H1 (cell line): ENCODE results near the gene GATC. TPM values are rescaled to one million over a fixed set of nuclear protein-coding genes. Genes with fewer than 3 reads are reported as not detected.

Experiments
- CTCF ChIA-PET: fragments of 300-600 bp; sonication (Branson Sonifier 250); formaldehyde crosslinking; loops from one replicate; lab custom pipeline; 2021; ENCODE audit not compliant: partially characterized antibody; lab: Charles Lee
- POLR2A ChIA-PET: fragments of 300-600 bp; sonication (Branson Sonifier 250); formaldehyde crosslinking; loops from one replicate; lab custom pipeline; 2021; ENCODE audit warnings: inconsistent platforms; ENCODE audit not compliant: partially characterized antibody; lab: Charles Lee
- DNase-seq, 2 experiments: peaks; one replicate each; pipeline versions ENCODE4 v3.0.0 to v3.0.0-alpha.2; 2010 to 2022; ENCODE audit warnings: low spot score in 2 of 2, low read depth in 1 of 2, mixed read lengths in 1 of 2
- FAIRE-seq: peaks from 2 replicates; lab custom pipeline; 2011; peaks lifted over from hg19 to GRCh38; lab: Jason Lieb, UNC
- H2AFZ ChIP-seq: 2 replicates; pipeline ENCODE4 v1.8.1; 2012; ENCODE audit warnings: low read length, inconsistent platforms
- H2AK5ac ChIP-seq: 2 replicates; pipeline ENCODE4 v1.6.1; 2013; ENCODE audit warnings: low read depth, low read length
- H2BK120ac ChIP-seq: replicated peaks from 2 replicates; pipeline ENCODE3; 2013; ENCODE audit warnings: low read depth, low read length, inconsistent platforms
- H2BK12ac ChIP-seq: 2 replicates; pipeline ENCODE4 v1.6.1; 2013; ENCODE audit warnings: low read depth, low read length
- H2BK15ac ChIP-seq: 2 replicates; pipeline ENCODE4 v1.6.1; 2013; ENCODE audit warnings: low read length
- H2BK20ac ChIP-seq: 2 replicates; pipeline ENCODE4 v1.6.1; 2013; ENCODE audit warnings: low read length
- H2BK5ac ChIP-seq: 2 replicates; pipeline ENCODE4 v1.6.1; 2013; ENCODE audit warnings: low read depth, low read length
- H3K14ac ChIP-seq: 2 replicates; pipeline ENCODE4 v1.6.1; 2013; ENCODE audit warnings: inconsistent platforms; ENCODE audit not compliant: insufficient read length
- H3K18ac ChIP-seq: 2 replicates; pipeline ENCODE4 v1.6.1; 2013; ENCODE audit warnings: low read length; ENCODE audit errors: extremely low read depth
- H3K23ac ChIP-seq: 2 replicates; pipeline ENCODE4 v1.6.1; 2013; ENCODE audit warnings: inconsistent platforms; ENCODE audit not compliant: insufficient read length
- H3K23me2 ChIP-seq: 2 replicates; pipeline ENCODE4 v1.6.1; 2013; ENCODE audit warnings: low read depth, low read length
- H3K27ac ChIP-seq: 2 replicates; pipeline ENCODE4 v1.6.1; 2011; ENCODE audit warnings: low read depth, low read length, inconsistent platforms
- H3K27me3 ChIP-seq, 4 experiments: replicated peaks in 1 of 4; 1 replicate in 1 of 4; 2 replicates in 3 of 4; pipeline versions ENCODE4 v1.6.1 to v1.8.1; 2011 to 2013; ENCODE audit warnings: low read length in 3 of 4, mild to moderate bottlenecking in 3 of 4, inconsistent platforms in 2 of 4, mixed read lengths in 2 of 4, moderate library complexity in 1 of 4; ENCODE audit not compliant: control insufficient read depth in 3 of 4, insufficient read depth in 3 of 4; ENCODE audit errors: extremely low read depth in 1 of 4
- H3K36me3 ChIP-seq, 4 experiments: 2 replicates each; pipeline versions ENCODE4 v1.6.1 to v1.8.1; 2011 to 2013; ENCODE audit warnings: mild to moderate bottlenecking in 4 of 4, low read length in 3 of 4, moderate library complexity in 2 of 4, control low read depth in 1 of 4, inconsistent platforms in 1 of 4; ENCODE audit not compliant: insufficient read depth in 4 of 4, control insufficient read depth in 2 of 4
- H3K4ac ChIP-seq: replicated peaks from 2 replicates; pipeline ENCODE3; 2013; ENCODE audit warnings: low read length, low read depth, mixed read lengths, inconsistent platforms; ENCODE audit not compliant: insufficient read length
- H3K4me1 ChIP-seq, 4 experiments: replicated peaks in 1 of 4; 1 replicate in 1 of 4; 2 replicates in 3 of 4; pipeline versions ENCODE4 v1.6.1 to v1.8.1; 2011 to 2013; ENCODE audit warnings: low read length in 3 of 4, inconsistent platforms in 2 of 4, mixed read lengths in 1 of 4; ENCODE audit not compliant: insufficient read depth in 4 of 4, control insufficient read depth in 3 of 4
- H3K4me2 ChIP-seq, 2 experiments: 2 replicates each; pipeline versions ENCODE4 v1.6.1 to v1.8.1; 2011 to 2013; ENCODE audit warnings: low read depth in 2 of 2, low read length in 2 of 2, control low read depth in 1 of 2, inconsistent platforms in 1 of 2, mild to moderate bottlenecking in 1 of 2; ENCODE audit not compliant: insufficient read depth in 1 of 2
- H3K4me3 ChIP-seq, 4 experiments: fragments of 200-600, 300-600 bp in 1 of 4; sonication (generic), shearing (Covaris generic), sonication (Bioruptor Twin) in 1 of 4; 2 replicates each; pipeline versions ENCODE4 v1.5.1 to v1.8.1; 2011 to 2016; ENCODE audit warnings: low read length in 4 of 4, low read depth in 3 of 4, control low read depth in 2 of 4, inconsistent platforms in 2 of 4, mild to moderate bottlenecking in 2 of 4, mixed read lengths in 1 of 4, moderate library complexity in 1 of 4; ENCODE audit not compliant: insufficient read depth in 2 of 4; ENCODE audit errors: extremely low read depth in 1 of 4
- H3K56ac ChIP-seq: replicated peaks from 2 replicates; pipeline ENCODE3; 2013; ENCODE audit warnings: low read depth, mild to moderate bottlenecking, mixed read lengths, low read length, inconsistent platforms; ENCODE audit not compliant: insufficient read length
- H3K79me1 ChIP-seq: 2 replicates; pipeline ENCODE4 v1.6.1; 2013; ENCODE audit warnings: low read depth, low read length, control low read depth
- H3K79me2 ChIP-seq, 2 experiments: 2 replicates each; pipeline versions ENCODE4 v1.6.1 to v1.8.1; 2012 to 2013; ENCODE audit warnings: low read length in 2 of 2, mild to moderate bottlenecking in 2 of 2, inconsistent platforms in 1 of 2; ENCODE audit not compliant: insufficient read depth in 2 of 2, control insufficient read depth in 1 of 2
- H3K9ac ChIP-seq, 4 experiments: replicated peaks in 1 of 4; 1 replicate in 1 of 4; 2 replicates in 3 of 4; pipeline versions ENCODE4 v1.6.1 to v1.8.1; 2011 to 2013; ENCODE audit warnings: low read depth in 3 of 4, low read length in 3 of 4, control low read depth in 2 of 4, mild to moderate bottlenecking in 2 of 4, moderate library complexity in 2 of 4, inconsistent platforms in 1 of 4; ENCODE audit errors: extremely low read depth in 1 of 4
- H3K9me3 ChIP-seq, 2 experiments: 2 replicates each; pipeline versions ENCODE4 v1.6.1 to v1.8.1; 2012 to 2013; ENCODE audit warnings: mild to moderate bottlenecking in 2 of 2, moderate library complexity in 2 of 2, control low read depth in 1 of 2, inconsistent platforms in 1 of 2, low read depth in 1 of 2, low read length in 1 of 2, mixed read lengths in 1 of 2; ENCODE audit not compliant: insufficient read depth in 2 of 2
- H4K20me1 ChIP-seq, 2 experiments: replicated peaks in 1 of 2; 2 replicates each; pipeline versions ENCODE3 to v1.8.1; 2011 to 2013; ENCODE audit warnings: inconsistent platforms in 2 of 2, low read length in 2 of 2, mild to moderate bottlenecking in 1 of 2; ENCODE audit not compliant: insufficient read depth in 2 of 2, control insufficient read depth in 1 of 2
- H4K5ac ChIP-seq: 2 replicates; pipeline ENCODE4 v1.6.1; 2013; ENCODE audit warnings: low read length, low read depth, mixed read lengths, inconsistent platforms; ENCODE audit not compliant: insufficient read length
- H4K8ac ChIP-seq: 2 replicates; pipeline ENCODE4 v1.8.0; 2013; ENCODE audit warnings: mild to moderate bottlenecking, moderate library complexity, low read length, inconsistent platforms; ENCODE audit not compliant: insufficient read depth; ENCODE audit errors: extremely low read depth
- H4K91ac ChIP-seq: replicated peaks from 2 replicates; pipeline ENCODE3; 2013; ENCODE audit warnings: low read length, mixed read lengths, inconsistent platforms; ENCODE audit not compliant: insufficient read length
- BCL11A ChIP-seq, 2 experiments: IDR thresholded peaks; one replicate each; pipeline ENCODE4 v1.6.1; 2011; ENCODE audit warnings: low read depth in 2 of 2, low read length in 2 of 2, mild to moderate bottlenecking in 2 of 2
- KDM1A ChIP-seq: fragments of 200-600, 300-600 bp; sonication (generic); IDR thresholded peaks from 2 replicates; pipeline ENCODE4 v1.7.1; 2016; ENCODE audit warnings: mild to moderate bottlenecking, low read length, borderline replicate concordance
- MAFK ChIP-seq: IDR thresholded peaks from 2 replicates; pipeline ENCODE4 v1.6.1; 2012; ENCODE audit warnings: low read depth, mild to moderate bottlenecking, improper control_type of control experiment, low read length
- RAD21 ChIP-seq, 2 experiments: IDR thresholded peaks in 1 of 2; conservative IDR thresholded peaks in 1 of 2; 2 replicates each; pipeline ENCODE4 v1.6.1; 2011; ENCODE audit warnings: low read depth in 2 of 2, low read length in 2 of 2, improper control_type of control experiment in 1 of 2, inconsistent platforms in 1 of 2, mild to moderate bottlenecking in 1 of 2, moderate library complexity in 1 of 2
- RBBP5 ChIP-seq: IDR thresholded peaks from 2 replicates; pipeline ENCODE4 v1.7.1; 2012; ENCODE audit warnings: low read depth, mild to moderate bottlenecking, inconsistent platforms, low read length, moderate library complexity, borderline replicate concordance
- SAP30 ChIP-seq: fragments of 300-600 bp; sonication (generic); IDR thresholded peaks from 2 replicates; pipeline ENCODE4 v1.7.1; 2012; ENCODE audit warnings: low read length, moderate library complexity, mild to moderate bottlenecking, inconsistent platforms; ENCODE audit not compliant: insufficient read depth, insufficient replicate concordance
- TBP ChIP-seq: IDR thresholded peaks from 2 replicates; pipeline ENCODE4 v1.6.1; 2011; ENCODE audit warnings: low read depth, low read length, improper control_type of control experiment
- YY1 ChIP-seq: IDR thresholded peaks from 2 replicates; pipeline ENCODE4 v1.6.1; 2011; ENCODE audit warnings: low read depth, mild to moderate bottlenecking, low read length
- WGBS, 2 experiments: shearing (Covaris generic) in 1 of 2; methylation state at CpG; one replicate each; pipeline versions ENCODE4 v1.1.6 to v1.1.7; 2013 to 2015; ENCODE audit warnings: low lambda C conversion rate in 2 of 2, mixed read lengths in 2 of 2, inconsistent platforms in 1 of 2, low coverage in 1 of 2, missing lambda C conversion rate in 1 of 2; ENCODE audit not compliant: insufficient replicate concordance in 2 of 2, insufficient coverage in 1 of 2, insufficient read length in 1 of 2; ENCODE audit errors: extremely low coverage in 1 of 2, missing lambda C conversion rate in 1 of 2; 5-methylcytosine and 5-hydroxymethylcytosine counted together
- polyA plus RNA-seq, 7 experiments: library from polyadenylated mRNA; depleted of rRNA in 3 of 7; stranded (reverse) in 5 of 7; unstranded in 2 of 7; fragments of >200 nt in 5 of 7; fragments of 200-250 nt in 2 of 7; gene quantifications; 1 replicate in 5 of 7; 2 replicates in 1 of 7; 4 replicates in 1 of 7; pipeline versions ENCODE4 v1.2.1 to v1.2.3, GENCODE V29; 2011 to 2013; ENCODE audit warnings: missing spikeins in 2 of 7, mixed read lengths in 2 of 7
- total RNA-seq: library from RNA; stranded (reverse); fragmentation: NEBNext Ultra II Directional; extraction: Animal tissue kit (Norgen Biotek cat#: 25700); gene quantifications from 2 replicates; pipeline ENCODE4 v1.2.1, GENCODE V29; 2021
- TF ChIP-seq, protein P1 (sequence below), 3 experiments: IDR thresholded peaks; 1 replicate in 2 of 3; 2 replicates in 1 of 3; pipeline versions ENCODE4 v1.5.1 to v1.6.1; 2011; ENCODE audit warnings: low read length in 3 of 3, mild to moderate bottlenecking in 3 of 3, inconsistent platforms in 2 of 3, low read depth in 1 of 3, moderate library complexity in 1 of 3; ENCODE audit not compliant: insufficient read depth in 1 of 3; ENCODE audit errors: control extremely low read depth in 1 of 3

GATC gene
- total and polyA plus RNA-seq, 2 of the 8 experiments (the other 6 are each of a cell fraction or from before 2014, with no cell fraction given) = 13.2 to 30.4 TPM

DNA sequence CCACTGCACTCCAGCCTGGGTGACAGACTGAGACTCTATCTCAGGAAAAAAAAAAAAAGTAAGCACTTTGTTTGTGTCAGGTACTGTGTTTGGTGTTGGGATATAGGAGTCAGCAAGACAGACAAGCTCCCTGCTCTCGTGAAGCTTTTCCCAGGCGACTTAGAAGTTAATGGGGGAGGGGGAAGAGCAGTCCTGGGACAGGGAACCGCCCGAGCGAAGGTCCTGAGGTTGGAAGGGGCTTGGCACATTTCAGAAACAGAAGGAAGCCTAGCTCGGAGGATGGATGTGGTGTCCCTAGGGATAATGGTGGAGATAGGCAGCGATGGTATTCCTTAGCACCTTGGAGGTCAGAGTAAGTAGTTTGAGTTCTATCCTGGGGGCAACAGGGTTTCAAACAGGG, 16.9 kb upstream of the GATC start:
- Histone ChIP-seq H3K9me3 (peaks cover 0 to 3% of the 10 kb centered on the region in 2 experiments; a peak in 1 of 4 replicates), H3K18ac (no peak overlapping the region), H3K4me1 (peaks cover 0 to 6% (median 0%) of the 10 kb centered on the region in 4 experiments; a peak in 1 of 7 replicates), H3K4me2 (no peak overlapping the region), H2BK15ac (peak overlapping the region; percentile 92; the same call in 1 of the 2 replicates), H2BK12ac (peak overlapping the region; percentile 68; the same call in 1 of the 2 replicates), H3K9ac (no peak overlapping the region), H4K8ac (no peak overlapping the region), H4K5ac (no peak overlapping the region), H2AFZ (no peak overlapping the region), H3K79me2 (no peaks in the 10 kb centered on the region), H3K4me3 (no peak overlapping the region), H2BK120ac (no peak overlapping the region), H3K23me2 (no peaks in the 10 kb centered on the region), H2BK20ac (peak overlapping the region; percentile 55; the same call in 1 of the 2 replicates), H3K27ac (no peak overlapping the region), H3K27me3 (no peaks in the 10 kb centered on the region), H3K36me3 (no peaks in the 10 kb centered on the region), H3K4ac (no peak overlapping the region), H3K79me1 (no peaks in the 10 kb centered on the region), H2BK5ac (no peak overlapping the region), H3K14ac (no peak overlapping the region), H2AK5ac (0 out of 2 replicates have a peak overlapping the region, but pooled peaks have one; percentile 75), H3K23ac (no peak overlapping the region), H4K91ac (no peak overlapping the region), H4K20me1 (no peaks in the 10 kb centered on the region), H3K56ac (no peak overlapping the region)
- POLR2A ChIA-PET = interaction anchor here (0.9 to 2.4 kb wide), 9 partner anchors 9 to 76 kb away, joined by 3 to 11 read pairs (median 5); no protein-coding TSS in a partner anchor
- WGBS, 2 experiments = 68% methylated on average over 4 of the region's 7 CpGs; no CpG with 5 or more reads in 1 of the 2 experiments
- DNase-seq (no peak), FAIRE-seq (no peak)
- CTCF ChIA-PET = interaction anchor here (0.7 to 13.9 kb wide), 28 partner anchors 10 to 1715 kb away, joined by 3 to 310 read pairs (median 8); partner anchors contain the start of genes COQ5 and COX6A1
- TF ChIP-seq SAP30 (no peak), MAFK (no peak), TBP (no peak), KDM1A (no peak), YY1 (no peak), RAD21 (IDR thresholded peaks at IDR 0.05 in 1 of 2, conservative IDR thresholded peaks at IDR 0.05 in 1 of 2; ENCODE audit: low read depth in 2 of 2, low read length in 2 of 2) (no peak), RBBP5 (no peak), BCL11A (IDR thresholded peaks at IDR 0.05; ENCODE audit: low read depth in 2 of 2, low read length in 2 of 2) (no peak)
- TF ChIP-seq, protein P1, sequence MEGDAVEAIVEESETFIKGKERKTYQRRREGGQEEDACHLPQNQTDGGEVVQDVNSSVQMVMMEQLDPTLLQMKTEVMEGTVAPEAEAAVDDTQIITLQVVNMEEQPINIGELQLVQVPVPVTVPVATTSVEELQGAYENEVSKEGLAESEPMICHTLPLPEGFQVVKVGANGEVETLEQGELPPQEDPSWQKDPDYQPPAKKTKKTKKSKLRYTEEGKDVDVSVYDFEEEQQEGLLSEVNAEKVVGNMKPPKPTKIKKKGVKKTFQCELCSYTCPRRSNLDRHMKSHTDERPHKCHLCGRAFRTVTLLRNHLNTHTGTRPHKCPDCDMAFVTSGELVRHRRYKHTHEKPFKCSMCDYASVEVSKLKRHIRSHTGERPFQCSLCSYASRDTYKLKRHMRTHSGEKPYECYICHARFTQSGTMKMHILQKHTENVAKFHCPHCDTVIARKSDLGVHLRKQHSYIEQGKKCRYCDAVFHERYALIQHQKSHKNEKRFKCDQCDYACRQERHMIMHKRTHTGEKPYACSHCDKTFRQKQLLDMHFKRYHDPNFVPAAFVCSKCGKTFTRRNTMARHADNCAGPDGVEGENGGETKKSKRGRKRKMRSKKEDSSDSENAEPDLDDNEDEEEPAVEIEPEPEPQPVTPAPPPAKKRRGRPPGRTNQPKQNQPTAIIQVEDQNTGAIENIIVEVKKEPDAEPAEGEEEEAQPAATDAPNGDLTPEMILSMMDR (IDR thresholded peaks at IDR 0.05; ENCODE audit: control extremely low read depth in 1 of 3, insufficient read depth in 1 of 3, low read depth in 1 of 3, low read length in 3 of 3) = no peak
